ENCODE data around the gene CPNE7.
"Not testable (repeated sequence)": the region's sequence is repeated elsewhere in the genome, so short reads cannot be mapped to it uniquely, and the experiment has no call there.

CPNE7 gene

DNA sequence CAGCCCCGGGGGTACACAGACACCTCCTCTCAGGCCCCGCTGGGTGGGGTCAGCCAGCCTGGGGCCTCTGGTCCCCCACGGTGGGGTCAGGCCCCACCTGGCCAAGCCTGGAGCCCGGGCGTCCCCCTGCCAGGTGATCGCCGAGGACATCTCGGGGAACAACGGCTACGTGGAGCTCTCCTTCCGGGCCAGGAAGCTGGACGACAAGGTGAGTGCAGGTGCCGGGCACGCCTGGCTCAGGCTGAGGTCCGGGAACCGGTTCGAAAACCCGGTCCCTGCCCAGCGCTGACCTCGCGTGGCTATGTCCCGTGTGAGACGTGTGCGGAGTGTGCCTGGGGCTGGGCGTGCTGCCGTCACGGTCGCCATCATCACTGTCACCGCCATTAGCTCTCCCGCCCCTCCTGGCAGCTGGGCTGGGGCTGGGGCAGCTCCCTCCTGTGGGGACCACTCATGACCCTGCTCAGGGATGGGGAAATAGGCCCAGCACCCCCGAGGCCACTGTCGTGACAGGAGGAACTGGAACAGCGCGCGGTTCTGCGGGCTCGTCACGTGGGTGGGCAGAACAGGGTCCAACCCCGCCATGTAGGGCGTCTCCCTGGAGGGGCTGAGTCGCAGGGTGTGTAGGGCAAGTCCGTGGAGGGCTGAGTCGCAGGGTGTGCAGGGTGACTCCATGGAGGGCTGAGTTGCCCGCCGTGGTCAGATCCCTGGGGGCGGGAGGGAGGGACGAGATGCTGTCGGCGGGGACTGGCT is 8.5 kb downstream of the CPNE7 start:
- DNase-seq, result no peak

DNA sequence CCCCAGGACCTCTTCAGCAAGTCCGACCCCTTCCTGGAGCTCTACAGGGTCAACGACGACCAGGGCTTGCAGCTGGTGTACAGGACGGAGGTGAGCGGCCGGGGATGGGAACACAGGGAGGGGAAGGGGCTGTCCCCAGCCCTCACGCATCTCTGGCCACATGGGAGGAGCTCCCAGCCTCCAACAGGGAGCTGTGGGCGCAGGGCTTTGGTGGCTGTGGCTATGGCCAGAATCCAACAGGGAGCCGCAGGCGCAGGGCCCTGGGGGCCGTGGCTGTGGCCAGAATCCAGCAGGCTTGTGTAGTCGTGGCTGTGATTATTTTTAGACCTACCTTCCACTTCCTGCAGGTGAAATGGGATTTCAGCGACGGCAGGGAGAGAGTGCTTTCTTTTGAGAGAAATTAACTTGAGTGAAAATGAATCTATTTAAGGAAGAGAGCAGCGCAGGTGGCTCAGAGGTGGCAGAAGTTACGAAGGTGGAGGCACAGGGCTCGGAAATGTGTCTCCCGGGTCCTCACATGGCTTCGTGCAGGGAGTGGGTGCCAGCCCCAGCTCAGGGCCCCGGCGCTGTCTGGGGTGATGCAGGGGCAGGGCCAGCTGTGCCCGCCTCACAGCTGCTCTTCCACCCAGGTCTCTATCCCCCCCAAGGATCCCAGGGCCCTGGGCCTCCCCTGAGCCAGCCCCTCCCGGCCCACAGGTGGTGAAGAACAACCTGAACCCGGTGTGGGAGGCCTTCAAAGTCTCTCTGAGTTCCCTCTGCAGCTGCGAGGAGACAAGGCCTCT is 9.4 kb downstream of the CPNE7 start:
- no peak for DNase-seq

DNA sequence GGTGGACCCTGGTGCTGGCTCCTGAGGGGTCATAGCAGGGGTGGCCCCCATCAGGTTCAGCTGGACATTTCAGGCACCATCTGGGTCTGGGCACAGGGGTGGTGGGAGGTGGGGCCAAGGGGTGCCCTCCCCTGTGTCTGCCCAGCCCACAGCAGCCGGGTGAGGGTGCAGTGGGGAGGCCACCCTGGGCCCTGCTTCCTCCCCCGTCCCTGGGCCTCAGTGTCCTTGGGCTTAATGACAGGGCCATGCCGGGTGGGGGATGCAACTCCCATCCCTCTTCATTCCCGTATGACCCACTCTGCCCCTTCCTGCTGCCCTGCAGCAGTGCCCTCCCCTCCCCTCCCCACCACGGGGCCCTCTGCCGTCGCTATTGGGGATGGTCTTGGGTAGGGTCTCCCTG is 10.7 kb downstream of the CPNE7 start:
- no peak for DNase-seq

DNA sequence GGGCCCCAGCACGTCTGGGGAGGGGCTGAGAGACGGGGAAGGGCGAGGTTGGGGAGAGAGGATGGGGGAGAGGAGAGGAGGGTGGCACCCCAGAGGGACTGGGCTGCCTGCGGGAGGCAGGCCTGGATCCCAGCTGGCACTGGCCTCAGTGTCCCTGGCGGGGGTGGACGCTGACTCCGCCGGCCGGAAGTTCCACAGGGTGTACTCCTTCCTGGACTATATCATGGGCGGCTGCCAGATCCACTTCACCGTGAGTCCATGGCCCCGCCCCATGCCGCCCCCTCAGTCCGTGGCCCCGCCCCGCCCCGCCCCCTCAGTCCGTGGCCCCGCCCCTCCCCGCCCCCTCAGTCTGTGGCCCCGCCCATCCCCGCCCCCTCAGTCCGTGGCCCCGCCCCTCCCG is 11.3 kb downstream of the CPNE7 start:
- peak; percentile 25 for DNase-seq

DNA sequence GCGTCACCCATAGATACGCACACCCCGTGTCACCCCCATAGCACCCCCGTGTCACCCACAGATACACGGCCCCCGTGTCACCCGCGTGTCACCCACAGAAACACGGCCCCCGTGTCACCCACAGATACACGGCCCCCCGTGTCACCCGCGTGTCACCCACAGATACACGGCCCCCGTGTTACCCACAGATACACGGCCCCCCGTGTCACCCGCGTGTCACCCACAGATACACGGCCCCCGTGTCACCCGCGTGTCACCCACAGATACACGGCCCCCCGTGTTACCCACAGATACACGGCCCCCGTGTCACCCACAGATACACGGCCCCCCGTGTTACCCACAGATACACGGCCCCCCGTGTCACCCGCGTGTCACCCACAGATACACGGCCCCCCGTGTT is 12.1 kb downstream of the CPNE7 start:
- DNase-seq, result not testable (repeated sequence)

DNA sequence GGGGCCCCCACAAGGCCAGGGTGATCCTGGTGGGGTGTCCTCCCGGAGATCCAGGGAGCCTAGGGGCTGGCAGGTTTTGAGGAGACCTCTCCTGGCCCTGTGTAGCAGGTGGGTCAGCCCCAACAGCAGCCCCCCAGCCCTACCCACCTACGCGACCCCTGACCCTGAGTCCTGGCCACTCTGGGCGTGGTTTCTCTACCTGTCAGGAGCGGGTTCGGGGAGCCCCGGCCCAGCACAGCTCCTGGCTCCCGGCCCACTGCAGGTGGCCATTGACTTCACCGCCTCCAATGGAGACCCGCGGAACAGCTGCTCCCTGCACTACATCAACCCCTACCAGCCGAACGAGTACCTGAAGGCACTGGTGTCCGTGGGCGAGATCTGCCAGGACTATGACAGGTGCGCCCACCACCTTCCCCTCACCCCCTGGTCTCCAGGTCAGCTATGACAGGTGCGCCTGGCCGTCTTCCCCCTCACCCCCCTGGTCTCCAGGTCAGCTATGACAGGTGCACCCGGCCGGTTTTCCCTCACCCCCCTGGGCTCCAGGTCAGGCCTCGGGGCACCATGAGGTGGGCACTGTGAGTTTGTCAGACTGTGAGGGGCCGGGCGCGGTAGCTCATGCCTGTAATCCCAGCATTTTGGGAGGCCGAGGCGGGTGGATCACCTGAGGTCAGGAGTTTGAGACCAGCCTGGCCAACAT is 13.0 kb downstream of the CPNE7 start:
- no peak for DNase-seq

DNA sequence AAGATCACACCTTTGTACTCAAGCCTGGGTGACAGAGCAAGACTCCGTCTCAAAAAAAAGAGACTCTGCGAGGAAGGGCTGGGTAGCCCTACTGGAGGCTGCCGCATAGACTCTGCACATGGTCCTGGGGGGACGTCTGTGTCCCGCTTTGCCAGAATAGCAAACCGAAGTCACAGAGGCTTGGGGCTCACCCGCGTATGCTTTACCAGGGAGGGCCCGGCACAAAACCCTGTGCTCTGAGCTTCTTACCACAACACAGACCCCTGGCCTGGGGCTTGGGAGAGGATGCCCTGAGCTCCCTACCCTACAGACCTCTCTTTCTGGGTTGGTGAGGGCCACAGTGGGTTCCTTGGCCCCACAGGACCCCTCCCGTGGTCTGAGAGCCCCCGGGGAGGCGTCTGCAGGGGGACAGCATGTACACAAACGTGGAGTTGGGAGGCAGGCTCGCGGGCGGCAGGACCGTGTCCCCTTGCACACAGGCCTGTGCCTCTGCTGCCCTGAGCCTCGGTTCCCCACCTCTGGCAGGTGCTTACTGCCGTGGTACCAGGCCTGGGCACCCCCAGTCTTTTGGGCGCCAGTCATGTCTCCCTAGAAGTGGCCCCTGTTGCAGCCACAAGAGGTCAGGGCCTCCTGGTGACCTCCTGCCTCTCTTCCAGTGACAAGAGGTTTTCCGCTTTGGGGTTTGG is 13.8 kb downstream of the CPNE7 start:
- no peak for DNase-seq

DNA sequence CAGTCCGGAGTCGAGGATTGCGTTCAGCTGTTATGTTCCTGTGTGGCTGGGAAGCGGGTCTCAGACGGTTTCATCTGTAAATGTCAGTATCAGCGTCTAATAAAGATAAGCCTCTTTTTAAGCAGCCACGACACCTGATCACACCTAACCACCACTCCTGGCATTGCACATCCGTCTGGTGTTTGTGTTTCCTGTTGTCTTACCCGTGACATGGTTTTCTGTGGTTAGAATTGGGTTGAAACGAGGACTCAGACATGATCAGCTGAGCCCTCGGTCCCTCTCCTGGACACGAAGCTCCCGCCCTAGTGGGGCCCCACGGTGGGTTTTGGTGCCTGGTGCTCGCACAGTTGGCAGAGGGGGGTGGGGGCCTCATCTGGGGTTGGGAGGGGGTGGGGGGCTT is 18.3 kb downstream of the CPNE7 start:
- DNase-seq, result no peak

DNA sequence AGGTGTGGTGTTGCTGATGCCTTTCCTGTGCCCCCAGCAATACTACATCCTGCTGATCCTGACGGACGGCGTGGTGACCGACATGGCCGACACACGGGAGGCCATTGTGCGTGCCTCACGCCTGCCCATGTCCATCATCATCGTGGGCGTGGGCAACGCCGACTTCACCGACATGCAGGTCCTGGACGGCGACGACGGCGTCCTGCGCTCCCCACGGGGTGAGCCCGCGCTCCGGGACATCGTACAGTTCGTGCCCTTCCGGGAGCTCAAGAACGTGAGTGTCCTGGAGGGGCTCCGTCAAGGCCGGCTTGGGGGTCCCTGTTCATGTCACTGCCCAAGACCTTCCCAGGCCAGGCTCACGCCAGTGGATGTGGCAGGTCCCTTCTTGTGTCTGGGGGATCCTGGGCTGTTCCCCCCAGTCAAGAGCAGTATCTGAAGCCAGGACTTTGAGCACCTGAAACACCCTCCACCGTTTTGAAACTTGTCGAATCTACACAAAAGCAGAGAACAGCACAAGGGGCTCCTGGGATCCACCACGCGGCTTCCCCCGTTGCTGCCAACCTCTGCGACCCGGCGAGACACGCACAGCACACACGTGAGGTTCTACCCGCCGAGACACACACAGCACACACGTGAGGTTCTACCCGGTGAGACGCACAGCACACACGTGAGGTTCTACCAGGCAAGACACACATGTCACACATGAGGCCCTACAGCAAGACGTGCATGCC is 19.9 kb downstream of the CPNE7 start:
- DNase-seq, result no peak

DNA sequence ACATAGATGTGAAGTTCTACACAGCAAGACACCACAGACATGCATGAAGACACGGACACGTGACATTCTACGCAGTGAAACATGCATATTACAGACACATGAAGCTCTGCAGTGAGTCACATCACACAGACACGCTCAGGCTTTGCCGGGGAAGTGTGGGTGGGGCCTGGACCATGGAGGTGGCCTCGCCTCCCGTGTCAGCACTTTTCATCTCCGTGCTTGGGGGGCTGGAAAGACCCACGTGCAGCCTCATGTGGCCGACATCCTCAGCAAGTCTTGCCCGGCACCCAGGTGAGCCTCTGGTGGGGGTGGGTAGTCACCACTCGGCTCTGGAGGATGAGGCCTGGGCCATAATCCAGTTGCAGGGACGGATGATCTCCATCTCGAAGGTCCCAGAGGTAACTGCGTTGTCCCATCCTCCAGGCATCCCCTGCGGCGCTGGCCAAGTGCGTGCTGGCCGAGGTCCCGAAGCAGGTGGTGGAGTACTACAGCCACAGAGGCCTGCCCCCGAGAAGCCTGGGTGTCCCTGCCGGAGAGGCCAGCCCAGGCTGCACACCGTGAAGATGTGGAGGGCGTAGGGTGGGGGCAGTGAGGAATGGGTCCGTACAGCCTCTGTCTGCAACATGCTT is 20.6 kb downstream of the CPNE7 start:
- no peak for DNase-seq

DNA sequence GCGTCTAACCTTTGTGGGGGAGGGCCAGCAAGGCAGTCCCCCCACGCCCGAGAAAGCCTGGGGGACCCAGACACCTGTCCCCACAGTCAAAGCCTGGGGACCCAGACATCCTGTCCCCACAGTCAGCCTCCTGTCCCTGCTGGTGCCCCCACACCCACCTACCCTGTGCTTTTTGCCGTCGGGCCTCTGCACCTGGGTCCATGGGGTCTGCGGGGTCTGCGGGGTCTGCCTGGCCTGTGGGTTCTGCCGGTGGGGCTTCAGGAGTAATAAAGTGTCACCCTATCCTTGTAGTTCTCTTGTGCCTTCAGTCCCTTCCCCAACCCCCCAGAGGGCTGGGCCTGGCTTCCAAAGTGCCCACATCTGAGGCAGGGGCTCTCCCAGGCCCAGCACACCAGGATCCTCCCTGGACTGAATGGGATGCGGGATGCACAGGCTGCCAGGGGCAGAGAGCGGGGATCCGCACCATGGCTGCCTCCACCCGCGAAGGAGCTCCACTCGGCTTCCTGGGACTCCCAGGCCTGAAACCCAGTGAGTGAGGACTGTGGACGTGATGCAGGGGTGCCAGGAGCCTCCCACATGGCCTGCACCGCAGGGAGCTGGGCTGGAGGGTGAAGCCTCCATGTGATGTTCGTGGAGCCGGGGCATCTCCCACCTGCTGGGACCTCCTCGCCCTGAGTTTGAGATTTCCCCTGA is 21.5 kb downstream of the CPNE7 start:
- no peak for DNase-seq

DNA sequence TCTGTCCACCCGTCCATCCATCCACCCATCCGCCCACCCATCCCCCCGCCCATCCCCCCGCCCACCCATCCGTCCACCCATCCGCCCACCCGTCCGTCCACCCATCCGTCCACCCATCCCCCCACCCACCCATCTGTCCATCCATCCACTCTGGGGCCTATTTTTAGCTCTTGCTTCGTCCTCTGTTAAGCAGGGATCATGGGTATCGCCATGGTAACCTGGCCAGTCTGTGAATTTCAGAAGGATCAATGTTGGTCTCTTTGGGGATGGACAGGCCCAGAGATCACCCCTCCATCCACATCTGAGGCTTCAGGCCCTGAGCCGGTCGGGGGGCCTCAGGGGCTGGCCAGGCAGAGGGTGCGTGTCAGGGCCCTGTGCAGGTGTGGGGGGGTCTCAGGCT is 22.6 kb downstream of the CPNE7 start:
- no peak for DNase-seq

DNA sequence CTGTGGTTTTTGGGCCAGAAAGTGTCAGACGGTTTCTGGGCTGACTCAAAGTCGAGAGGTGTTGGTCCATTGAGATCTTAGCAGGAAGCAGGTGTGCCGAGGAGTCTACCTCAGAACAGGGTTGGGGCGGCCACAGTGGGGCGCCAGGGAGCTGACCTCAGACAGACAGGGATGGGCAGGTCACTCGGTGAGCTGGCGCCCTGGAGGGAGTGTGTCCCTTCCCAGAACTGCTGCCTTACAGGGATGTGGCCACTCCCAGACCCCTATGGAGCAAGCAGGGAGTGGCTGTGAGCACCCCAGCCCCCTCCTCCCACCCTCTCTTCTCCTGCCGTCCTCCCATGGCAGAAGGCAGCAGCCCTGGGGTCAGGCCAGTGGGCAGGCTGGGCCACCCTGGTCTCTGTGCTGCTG is 23.9 kb downstream of the CPNE7 start:
- no peak for DNase-seq

DNA sequence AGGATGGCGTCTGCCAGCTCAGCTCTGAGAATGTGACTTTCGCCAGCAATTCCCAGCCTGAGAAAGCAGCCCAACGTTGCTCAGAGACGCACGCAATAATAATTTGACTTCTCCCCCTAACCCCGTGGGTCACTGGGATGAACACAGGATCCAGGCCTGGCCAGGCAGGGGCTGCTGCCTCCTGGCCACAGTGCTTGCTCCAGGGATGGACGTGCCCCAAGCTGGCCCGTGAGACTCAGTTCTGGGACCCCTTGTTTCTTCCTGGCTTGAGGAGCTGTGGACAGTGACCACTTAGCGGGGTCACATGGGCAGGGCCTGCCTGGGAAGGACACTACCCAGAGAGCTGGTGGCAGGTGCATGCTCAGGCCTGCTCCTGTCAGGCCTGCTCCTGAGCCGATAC is 24.3 kb downstream of the CPNE7 start:
- no peak for DNase-seq

DNA sequence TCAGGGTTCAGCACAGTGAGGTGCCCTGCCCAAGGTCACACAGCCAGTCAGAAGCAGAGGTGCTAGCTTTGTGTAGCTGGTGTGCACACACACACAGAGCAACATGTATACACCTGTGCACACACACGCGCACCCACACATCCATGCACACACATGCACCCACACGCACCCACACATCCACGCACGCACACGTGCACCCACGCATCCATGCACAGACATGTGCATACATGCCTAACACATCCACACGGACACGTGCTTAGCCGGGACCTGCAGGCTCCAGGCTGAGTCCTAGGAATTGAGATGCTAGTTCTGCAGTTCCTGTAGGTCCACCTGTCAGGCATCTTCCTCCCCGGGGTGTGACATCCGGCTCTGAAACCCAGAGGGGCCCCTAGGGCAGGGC is 24.9 kb downstream of the CPNE7 start:
- no peak for DNase-seq

DNA sequence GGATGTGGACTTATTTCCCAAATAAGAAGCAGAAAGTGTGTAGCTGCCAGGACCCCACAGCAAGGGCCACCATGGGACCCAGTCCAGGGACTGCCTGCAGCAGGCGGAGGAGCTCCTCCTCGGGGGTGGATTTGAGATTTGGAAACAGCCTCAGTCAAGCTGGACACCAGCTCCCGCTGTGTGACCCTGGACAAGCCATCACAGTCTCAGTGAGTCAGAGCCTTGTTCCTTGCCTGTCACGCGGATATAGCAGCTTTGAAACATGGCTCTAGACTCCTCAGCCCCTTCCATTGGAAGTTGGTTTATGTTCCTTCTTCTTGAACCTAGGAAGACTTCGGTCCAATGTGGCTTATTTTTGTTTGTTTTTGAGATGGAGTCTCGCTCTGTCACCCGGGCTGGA is 25.4 kb downstream of the CPNE7 start:
- no peak for DNase-seq

DNA sequence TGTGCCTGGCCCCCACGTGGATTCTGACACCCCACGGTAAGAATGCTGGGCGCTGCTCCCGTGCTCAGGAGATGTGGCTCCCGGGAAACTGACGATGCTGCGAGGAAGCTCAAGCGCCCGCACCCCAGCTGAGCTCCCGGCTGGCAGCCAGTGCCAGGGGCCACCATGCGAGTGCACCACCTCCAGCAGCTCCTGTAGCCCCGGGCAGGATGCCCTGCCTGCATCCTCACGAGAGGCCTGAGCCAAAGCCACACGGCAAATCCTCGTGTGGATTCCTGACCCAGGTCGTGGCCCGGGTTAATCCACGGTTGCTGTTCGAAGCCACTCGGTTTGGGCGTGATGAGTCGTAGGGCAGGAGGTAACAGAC is 26.3 kb downstream of the CPNE7 start:
- DNase-seq, result no peak

DNA sequence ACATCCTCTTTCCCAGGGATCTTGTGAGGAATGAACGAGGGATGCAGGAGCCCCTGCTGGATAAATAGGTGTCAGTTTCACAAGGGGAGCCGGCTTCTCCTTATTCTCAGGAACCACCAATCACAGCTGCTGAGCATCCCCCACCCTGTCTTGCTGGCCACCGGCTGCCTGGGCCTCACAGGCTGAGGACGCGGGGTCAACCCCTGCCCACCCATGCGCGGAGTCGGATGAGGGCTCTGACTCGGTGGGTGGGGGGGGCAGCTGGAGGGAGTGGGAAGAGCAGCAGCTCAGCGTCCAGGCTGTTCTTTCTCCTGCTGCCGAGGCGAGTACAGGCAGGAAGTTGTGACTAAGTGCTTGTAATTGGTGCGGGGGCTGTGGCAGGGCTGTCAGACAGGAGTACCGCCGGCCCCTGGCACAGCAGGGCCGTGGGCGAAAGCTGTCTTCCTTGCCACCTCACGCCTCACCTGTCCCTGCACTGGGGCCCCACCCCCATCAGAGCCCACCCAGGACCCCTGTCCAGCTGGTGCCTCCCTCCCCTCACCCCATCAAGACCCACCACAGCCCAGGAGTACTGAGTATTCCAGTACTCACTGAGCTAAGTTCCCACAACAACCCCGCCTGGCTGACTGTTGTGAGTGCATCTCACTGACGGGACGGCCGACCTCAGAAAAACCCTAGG is 26.9 kb downstream of the CPNE7 start:
- no peak for DNase-seq

DNA sequence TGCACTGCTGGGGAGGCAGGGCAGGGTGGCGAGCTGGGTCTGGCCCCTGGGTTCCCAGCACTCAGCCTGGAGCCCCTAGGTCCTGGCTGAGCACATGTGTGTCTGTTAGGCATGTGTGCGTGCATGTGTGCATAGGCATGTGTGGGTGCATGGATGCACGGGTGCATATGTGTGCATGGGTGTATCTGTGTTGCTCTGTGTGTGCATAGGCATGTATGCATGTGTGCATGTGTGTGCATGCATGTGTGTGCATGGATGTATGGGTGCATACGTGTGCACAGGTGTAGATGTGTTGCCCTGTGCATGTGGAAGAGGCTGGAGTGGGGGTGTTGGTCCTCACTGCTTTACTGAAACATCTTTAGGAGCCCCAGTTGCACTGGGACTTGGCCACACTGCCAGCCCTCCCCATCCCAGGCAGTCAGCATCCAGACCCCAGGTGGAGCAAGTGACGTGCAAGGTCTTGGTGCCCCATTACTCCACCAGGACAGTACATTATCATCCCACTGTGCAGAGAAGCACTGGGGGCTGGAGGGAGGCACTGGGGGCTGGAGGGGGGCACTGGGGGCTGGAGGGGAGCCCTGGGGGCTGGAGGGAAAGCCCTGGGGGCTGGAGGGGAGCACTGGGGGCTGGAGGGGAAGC is 27.5 kb downstream of the CPNE7 start:
- DNase-seq, result no peak

DNA sequence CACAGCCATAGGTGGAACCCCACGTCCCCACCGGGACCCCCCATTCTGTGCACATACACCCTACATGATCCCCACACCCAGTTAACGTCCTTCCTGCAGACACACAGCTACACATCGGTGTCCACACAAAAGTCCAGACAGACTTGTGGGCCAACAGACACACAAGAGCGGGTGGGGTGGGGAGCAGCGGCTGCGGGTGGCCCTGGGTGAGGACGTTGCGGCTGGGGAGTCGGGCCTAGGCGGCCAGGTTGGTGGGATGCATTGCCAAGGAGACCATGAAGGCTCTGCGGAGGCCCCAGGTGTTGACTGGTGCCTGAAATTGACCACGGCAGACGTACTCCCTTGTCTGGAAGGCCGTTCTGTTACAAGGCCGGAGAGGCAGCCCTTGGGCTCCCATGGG is 29.2 kb downstream of the CPNE7 start:
- no peak for DNase-seq
